ENCODE data around the gene KAZALD1. TPM values are rescaled to one million over a fixed set of nuclear protein-coding genes. Genes with fewer than 3 reads are reported as not detected.

The KAZALD1 gene
- total RNA-seq, 1 donor from 2014 or later: 2.9 TPM

- TF ChIP-seq CTCF (conservative IDR thresholded peaks at IDR 0.05): no peak
- no peaks in the 10 kb centered on the region for H3K36me3 Mint-ChIP-seq (ENCODE audit: low read depth)
- no peak for DNase-seq (ENCODE audit: low read depth, low spot score)
- no peak overlapping the region for H3K27ac Mint-ChIP-seq (ENCODE audit: unreplicated experiment)
- H3K27me3 Mint-ChIP-seq (ENCODE audit: low read depth): peaks cover 74% of the 10 kb centered on the region
- H3K9me3 Mint-ChIP-seq: no peaks in the 10 kb centered on the region
- peak overlapping the region; percentile 85 for H3K4me3 Mint-ChIP-seq
- peaks cover 43% of the 10 kb centered on the region for H3K4me1 Mint-ChIP-seq
Measured at GRCh38 chr10:101063548-101064414, 2.0 kb downstream of the KAZALD1 start.

GRCh38 chr10:101064415-101065030 is 2.7 kb downstream of the KAZALD1 start:
- TF ChIP-seq CTCF (conservative IDR thresholded peaks at IDR 0.05): no peak
- Mint-ChIP-seq H3K27ac (ENCODE audit: unreplicated experiment) (no peak overlapping the region), H3K4me3 (peak overlapping the region; percentile 85), H3K4me1 (peaks cover 40% of the 10 kb centered on the region), H3K9me3 (no peaks in the 10 kb centered on the region), H3K36me3 (ENCODE audit: low read depth) (no peaks in the 10 kb centered on the region), H3K27me3 (ENCODE audit: low read depth) (peaks cover 79% of the 10 kb centered on the region)
- no peak for DNase-seq (ENCODE audit: low read depth, low spot score)

- H3K9me3 Mint-ChIP-seq: no peaks in the 10 kb centered on the region
- H3K27me3 Mint-ChIP-seq (ENCODE audit: low read depth): peaks cover 82% of the 10 kb centered on the region
- H3K36me3 Mint-ChIP-seq (ENCODE audit: low read depth): no peaks in the 10 kb centered on the region
- no peak for DNase-seq (ENCODE audit: low read depth, low spot score)
- H3K27ac Mint-ChIP-seq (ENCODE audit: unreplicated experiment): no peak overlapping the region
- TF ChIP-seq CTCF (conservative IDR thresholded peaks at IDR 0.05): no peak
- peak overlapping the region; percentile 73 for H3K4me3 Mint-ChIP-seq
- H3K4me1 Mint-ChIP-seq: peaks cover 30% of the 10 kb centered on the region
Measured at GRCh38 chr10:101065481-101066145, 3.8 kb downstream of the KAZALD1 start.

GRCh38 chr10:101066146-101066895 is 4.5 kb downstream of the KAZALD1 start:
- Mint-ChIP-seq H3K4me3 (peak overlapping the region; percentile 73), H3K9me3 (no peaks in the 10 kb centered on the region), H3K36me3 (ENCODE audit: low read depth) (no peaks in the 10 kb centered on the region), H3K27ac (ENCODE audit: unreplicated experiment) (no peak overlapping the region), H3K27me3 (ENCODE audit: low read depth) (peaks cover 86% of the 10 kb centered on the region), H3K4me1 (peaks cover 29% of the 10 kb centered on the region)
- no peak for DNase-seq (ENCODE audit: low read depth, low spot score)
- peak; percentile 54 for TF ChIP-seq CTCF (conservative IDR thresholded peaks at IDR 0.05)

GRCh38 chr10:101066896-101067355 is 5.1 kb downstream of the KAZALD1 start:
- no peak for DNase-seq (ENCODE audit: low read depth, low spot score)
- H3K27me3 Mint-ChIP-seq (ENCODE audit: low read depth): peaks cover 84% of the 10 kb centered on the region
- no peak overlapping the region for H3K27ac Mint-ChIP-seq (ENCODE audit: unreplicated experiment)
- H3K4me3 Mint-ChIP-seq: peak overlapping the region; percentile 91
- H3K9me3 Mint-ChIP-seq: no peaks in the 10 kb centered on the region
- H3K36me3 Mint-ChIP-seq (ENCODE audit: low read depth): no peaks in the 10 kb centered on the region
- H3K4me1 Mint-ChIP-seq: peaks cover 24% of the 10 kb centered on the region
- peak; percentile 20 for TF ChIP-seq CTCF (conservative IDR thresholded peaks at IDR 0.05)

Data from neural crest cell (in vitro differentiated cells).